Vagina (tissue), 2 donors: ENCODE data around the gene DPYSL4.

Source experiments
- CTCF ChIP-seq, 3 experiments: fragments of 450-650 bp in 2 of 3; fragments of 200-600 bp in 1 of 3; sonication (generic) in 1 of 3; IDR thresholded peaks; one replicate each; pipeline ENCODE4 v1.5.1; 2017 to 2019; ENCODE audit warnings: antibody characterized with exemption in 3 of 3, mild to moderate bottlenecking in 2 of 3, moderate library complexity in 2 of 3
- POLR2A ChIP-seq, 2 donors: fragments of 450-650 bp; IDR thresholded peaks; one replicate each; pipeline ENCODE4 v1.6.1; 2017; ENCODE audit warnings: antibody characterized with exemption in 2 of 2, mild to moderate bottlenecking in 2 of 2, moderate library complexity in 2 of 2

- TF ChIP-seq CTCF (IDR thresholded peaks at IDR 0.05) (no peak), POLR2A (IDR thresholded peaks at IDR 0.05) (no peak)
Observed at GRCh38 chr10:132192076-132192975, 5.6 kb downstream of the DPYSL4 start.
